Erythroblast (primary cell): ENCODE results near the gene CDK5R1.

ENCODE experiments used
- GATA1 ChIP-seq: IDR thresholded peaks from 2 replicates; pipeline ENCODE4 v1.6.1; 2011; ENCODE audit warnings: low read depth, mild to moderate bottlenecking, control low read depth, low read length, moderate library complexity
- POLR2A ChIP-seq: IDR thresholded peaks from 2 replicates; pipeline ENCODE4 v1.6.1; 2011; ENCODE audit warnings: mild to moderate bottlenecking, low read length

GRCh38 chr17:32483451-32484019, 3.3 kb upstream of the CDK5R1 start:
- TF ChIP-seq POLR2A (no peak), GATA1 (no peak)
